Stimulated activated effector memory CD8-positive, alpha-beta T cell treated with anti-CD3 and anti-CD28 coated beads, Interleukin-12 subunit alpha, Interleukin-12 subunit beta, amount 100 ng/mL, for 72 hours (primary cell): ENCODE results near the gene SOS1.
A peak's percentile ranks its signal among the peaks of the same experiment; 100 is the strongest.
"Not testable (repeated sequence)": the region's sequence is repeated elsewhere in the genome, so short reads cannot be mapped to it uniquely, and the experiment has no call there.

Experiments
- ATAC-seq: fragments of 150-1000 bp; cut with Tn5 transposase; 2 replicates; pipeline ENCODE4 v1.10.0; 2021
- DNase-seq, 2 donors: peaks; one replicate each; pipeline ENCODE4 v3.0.0; 2021 to 2022; ENCODE audit warnings: low spot score in 2 of 2
- H3K27ac Mint-ChIP-seq: one replicate; pipeline ENCODE4 v1.8.0; 2022; ENCODE audit warnings: mild to moderate bottlenecking, mixed read lengths
- H3K36me3 Mint-ChIP-seq: one replicate; pipeline ENCODE4 v1.8.0; 2022; ENCODE audit warnings: mild to moderate bottlenecking, mixed read lengths
- H3K4me1 Mint-ChIP-seq: one replicate; pipeline ENCODE4 v1.8.0; 2022; ENCODE audit warnings: mixed read lengths
- H3K4me3 Mint-ChIP-seq: one replicate; pipeline ENCODE4 v1.8.0; 2022; ENCODE audit warnings: mild to moderate bottlenecking, mixed read lengths
- H3K9me3 Mint-ChIP-seq: one replicate; pipeline ENCODE4 v1.8.0; 2022; ENCODE audit warnings: mixed read lengths

The SOS1 gene

GRCh38 chr2:39095624-39096023 is 25.2 kb downstream of the SOS1 start:
- ATAC-seq (no peak), DNase-seq (no peak)
- Mint-ChIP-seq H3K4me1 (peaks cover 59% of the 10 kb centered on the region), H3K36me3 (peaks cover 44% of the 10 kb centered on the region), H3K27ac (peak overlapping the region; percentile 34), H3K9me3 (peaks cover 3% of the 10 kb centered on the region), H3K4me3 (no peak overlapping the region)

GRCh38 chr2:39094717-39095363 is 26.0 kb downstream of the SOS1 start:
- Mint-ChIP-seq H3K36me3 (peaks cover 39% of the 10 kb centered on the region), H3K27ac (peak overlapping the region; percentile 34), H3K4me3 (peak overlapping the region; percentile 4), H3K9me3 (no peaks in the 10 kb centered on the region), H3K4me1 (peaks cover 51% of the 10 kb centered on the region)
- DNase-seq (no peak), ATAC-seq (peak; percentile 54)

GRCh38 chr2:39093218-39093898 is 27.5 kb downstream of the SOS1 start:
- no peak for DNase-seq
- H3K36me3 Mint-ChIP-seq: peaks cover 38% of the 10 kb centered on the region
- peaks cover 39% of the 10 kb centered on the region for H3K4me1 Mint-ChIP-seq
- peak overlapping the region; percentile 32 for H3K4me3 Mint-ChIP-seq
- ATAC-seq: peak; percentile 80
- H3K9me3 Mint-ChIP-seq: no peaks in the 10 kb centered on the region
- peak overlapping the region; percentile 88 for H3K27ac Mint-ChIP-seq

- ATAC-seq (no peak), DNase-seq (no peak)
- Mint-ChIP-seq H3K4me1 (peaks cover 38% of the 10 kb centered on the region), H3K4me3 (no peak overlapping the region), H3K27ac (no peak overlapping the region), H3K9me3 (no peaks in the 10 kb centered on the region), H3K36me3 (peaks cover 41% of the 10 kb centered on the region)
Measured at GRCh38 chr2:39091543-39091942, 29.3 kb downstream of the SOS1 start.

- Mint-ChIP-seq H3K9me3 (no peaks in the 10 kb centered on the region), H3K27ac (no peak overlapping the region), H3K36me3 (peaks cover 41% of the 10 kb centered on the region), H3K4me1 (peaks cover 41% of the 10 kb centered on the region), H3K4me3 (no peak overlapping the region)
- DNase-seq (no peak), ATAC-seq (no peak)
Measured at GRCh38 chr2:39091063-39091462, 29.8 kb downstream of the SOS1 start.

- ATAC-seq (no peak), DNase-seq (no peak)
- Mint-ChIP-seq H3K27ac (no peak overlapping the region), H3K4me1 (peaks cover 34% of the 10 kb centered on the region), H3K9me3 (no peaks in the 10 kb centered on the region), H3K4me3 (no peak overlapping the region), H3K36me3 (peaks cover 16% of the 10 kb centered on the region)
Measured at GRCh38 chr2:39080152-39080551, 40.7 kb downstream of the SOS1 start.

GRCh38 chr2:39069890-39070465 is 50.9 kb downstream of the SOS1 start:
- DNase-seq (no peak), ATAC-seq (no peak)
- Mint-ChIP-seq H3K36me3 (peaks cover 53% of the 10 kb centered on the region), H3K4me3 (no peak overlapping the region), H3K27ac (peak overlapping the region; percentile 58), H3K4me1 (peaks cover 32% of the 10 kb centered on the region), H3K9me3 (no peaks in the 10 kb centered on the region)

GRCh38 chr2:39069136-39069515 is 51.7 kb downstream of the SOS1 start:
- ATAC-seq (peak; percentile 88), DNase-seq (no peak)
- Mint-ChIP-seq H3K4me3 (no peak overlapping the region), H3K9me3 (no peaks in the 10 kb centered on the region), H3K4me1 (peaks cover 24% of the 10 kb centered on the region), H3K27ac (no peak overlapping the region), H3K36me3 (peaks cover 53% of the 10 kb centered on the region)

GRCh38 chr2:39068299-39069135 is 52.3 kb downstream of the SOS1 start:
- H3K36me3 Mint-ChIP-seq: peaks cover 53% of the 10 kb centered on the region
- peak; percentile 8 for ATAC-seq
- H3K4me1 Mint-ChIP-seq: peaks cover 29% of the 10 kb centered on the region
- H3K27ac Mint-ChIP-seq: no peak overlapping the region
- H3K9me3 Mint-ChIP-seq: no peaks in the 10 kb centered on the region
- DNase-seq: no peak
- no peak overlapping the region for H3K4me3 Mint-ChIP-seq

GRCh38 chr2:39065616-39066015 is 55.2 kb downstream of the SOS1 start:
- Mint-ChIP-seq H3K36me3 (peaks cover 63% of the 10 kb centered on the region), H3K4me3 (no peak overlapping the region), H3K9me3 (no peaks in the 10 kb centered on the region), H3K27ac (peak overlapping the region; percentile 29), H3K4me1 (peaks cover 23% of the 10 kb centered on the region)
- ATAC-seq (no peak), DNase-seq (no peak)

GRCh38 chr2:39062320-39062719 is 58.5 kb downstream of the SOS1 start:
- Mint-ChIP-seq H3K27ac (no peak overlapping the region), H3K36me3 (peaks cover 59% of the 10 kb centered on the region)

GRCh38 chr2:39061280-39061679 is 59.6 kb downstream of the SOS1 start:
- Mint-ChIP-seq H3K4me1 (peaks cover 15% of the 10 kb centered on the region), H3K27ac (no peak overlapping the region), H3K9me3 (no peaks in the 10 kb centered on the region), H3K4me3 (no peak overlapping the region), H3K36me3 (peaks cover 59% of the 10 kb centered on the region)
- ATAC-seq (no peak), DNase-seq (no peak)

More at GRCh38 chr2:39062320-39062719, 58.5 kb downstream of the SOS1 start:
- DNase-seq (no peak), ATAC-seq (no peak)
- Mint-ChIP-seq H3K9me3 (no peaks in the 10 kb centered on the region), H3K4me3 (no peak overlapping the region), H3K4me1 (peaks cover 15% of the 10 kb centered on the region)

GRCh38 chr2:39059366-39059952 is 61.4 kb downstream of the SOS1 start:
- ATAC-seq: no peak
- no peaks in the 10 kb centered on the region for H3K9me3 Mint-ChIP-seq
- peaks cover 64% of the 10 kb centered on the region for H3K36me3 Mint-ChIP-seq
- no peak for DNase-seq
- H3K4me1 Mint-ChIP-seq: peaks cover 9% of the 10 kb centered on the region
- H3K4me3 Mint-ChIP-seq: no peak overlapping the region
- H3K27ac Mint-ChIP-seq: no peak overlapping the region

GRCh38 chr2:39058101-39058500 is 62.8 kb downstream of the SOS1 start:
- no peak overlapping the region for H3K27ac Mint-ChIP-seq
- H3K36me3 Mint-ChIP-seq: peaks cover 64% of the 10 kb centered on the region
- no peaks in the 10 kb centered on the region for H3K4me1 Mint-ChIP-seq
- H3K9me3 Mint-ChIP-seq: no peaks in the 10 kb centered on the region
- ATAC-seq (no peak), DNase-seq (no peak)
- H3K4me3 Mint-ChIP-seq: no peak overlapping the region

- ATAC-seq, DNase-seq, H3K4me3 Mint-ChIP-seq, H3K4me1 Mint-ChIP-seq, H3K27ac Mint-ChIP-seq, H3K9me3 Mint-ChIP-seq: not testable (repeated sequence)
- H3K36me3 Mint-ChIP-seq: peaks cover 94% of the 10 kb centered on the region
Measured at GRCh38 chr2:39052665-39053064, 68.2 kb downstream of the SOS1 start.
